K562 (cell line): ENCODE measurements around the gene KCNAB2. TPM values are rescaled to one million over a fixed set of nuclear protein-coding genes. Genes with fewer than 3 reads are reported as not detected.

Source experiments
- ATAC-seq: fragments of 200-7000 bp; cut with Tn5 transposase; 3 replicates; pipeline ENCODE4 v1.9.1; 2020; ENCODE audit warnings: moderate library complexity
- BruUV-seq: library from RNA; stranded (reverse); fragments of 400-500 nt; replicated peaks from 2 replicates; lab custom pipeline; 2021; lab: Mats Ljungman, UMichigan
- CTCF ChIA-PET: fragments of 300-600 bp; formaldehyde crosslinking; extraction: SDS; loops from one replicate; lab custom pipeline; 2021; ENCODE audit warnings: low intra/inter-chr PET ratio; lab: Yijun Ruan, JAX
- POLR2A ChIA-PET: fragments of 300-600, 350-650 bp; sonication (Branson Sonifier 250); formaldehyde crosslinking; extraction: SDS; loops from one replicate; lab custom pipeline; 2021; ENCODE audit warnings: antibody characterized with exemption, inconsistent platforms; lab: Yijun Ruan, JAX
- DNase-seq, 4 experiments: peaks; one replicate each; pipeline versions ENCODE4 v3.0.0 to v3.0.0-alpha.2; 2011 to 2018; ENCODE audit warnings: low spot score in 3 of 4, mixed read lengths in 3 of 4; ENCODE audit errors: extremely low read depth in 1 of 4
- FAIRE-seq: peaks from 2 replicates; lab custom pipeline; 2011; peaks lifted over from hg19 to GRCh38; lab: Jason Lieb, UNC
- H2AFZ ChIP-seq: 2 replicates; pipeline ENCODE4 v1.6.0; 2011; ENCODE audit warnings: low read depth, low read length, control low read depth, inconsistent platforms
- H3K27ac ChIP-seq: fragments of 200-600 bp; 3 replicates; pipeline ENCODE4 v1.8.0; 2011; ENCODE audit warnings: low read depth, mild to moderate bottlenecking, control low read depth, inconsistent platforms, low read length, moderate library complexity, mixed read lengths; ENCODE audit errors: extremely low read depth
- H3K27me3 ChIP-seq, 2 experiments: fragments of 300-600 bp in 1 of 2; 2 replicates in 1 of 2; 3 replicates in 1 of 2; pipeline versions ENCODE4 v1.6.0 to v1.8.0; 2011; ENCODE audit warnings: inconsistent platforms in 2 of 2, low read length in 2 of 2, mild to moderate bottlenecking in 1 of 2, mixed read lengths in 1 of 2, moderate library complexity in 1 of 2; ENCODE audit not compliant: control insufficient read depth in 2 of 2, insufficient read depth in 2 of 2
- H3K36me3 ChIP-seq: fragments of 300-600 bp; 3 replicates; pipeline ENCODE4 v1.8.0; 2011; ENCODE audit warnings: mild to moderate bottlenecking, low read length, inconsistent platforms; ENCODE audit not compliant: control insufficient read depth, insufficient read depth
- H3K4me1 ChIP-seq, 2 experiments: fragments of 200-600 bp in 1 of 2; replicated peaks in 1 of 2; 2 replicates in 1 of 2; 3 replicates in 1 of 2; pipeline versions ENCODE4 v1.5.1 to v1.8.0; 2011; ENCODE audit warnings: inconsistent platforms in 2 of 2, low read length in 2 of 2, mild to moderate bottlenecking in 1 of 2, mixed read lengths in 1 of 2, moderate library complexity in 1 of 2; ENCODE audit not compliant: control insufficient read depth in 2 of 2, insufficient read depth in 2 of 2
- H3K4me2 ChIP-seq: 2 replicates; pipeline ENCODE4 v1.6.1; 2011; ENCODE audit warnings: low read length, control low read depth, inconsistent platforms, mixed read lengths; ENCODE audit not compliant: insufficient read depth
- H3K4me3 ChIP-seq: fragments of 200-600 bp; sonication (generic), shearing (Covaris generic); 2 replicates; pipeline ENCODE4 v1.5.1; 2016; ENCODE audit warnings: control low read depth, inconsistent platforms
- H3K79me2 ChIP-seq: fragments of 200-600 bp; 3 replicates; pipeline ENCODE4 v1.8.0; 2011; ENCODE audit warnings: low read length, inconsistent platforms; ENCODE audit not compliant: control insufficient read depth, insufficient read depth
- H3K9ac ChIP-seq, 2 experiments: 2 replicates each; pipeline versions ENCODE4 v1.6.0 to v1.6.1; 2011; ENCODE audit warnings: low read depth in 2 of 2, low read length in 2 of 2, control low read depth in 1 of 2, inconsistent platforms in 1 of 2, mild to moderate bottlenecking in 1 of 2, mixed read lengths in 1 of 2; ENCODE audit not compliant: insufficient read depth in 1 of 2
- H3K9me1 ChIP-seq: one replicate; pipeline ENCODE4 v1.6.0; 2011; ENCODE audit warnings: inconsistent platforms, mild to moderate bottlenecking, low read length, moderate library complexity; ENCODE audit not compliant: control insufficient read depth, insufficient read depth
- H3K9me3 ChIP-seq: replicated peaks from 2 replicates; pipeline ENCODE4 v1.5.1; 2011; ENCODE audit warnings: low read depth, low read length, inconsistent platforms; ENCODE audit not compliant: control insufficient read depth, insufficient read depth
- H4K20me1 ChIP-seq: replicated peaks from 2 replicates; pipeline ENCODE4 v1.6.1; 2011; ENCODE audit warnings: low read length, inconsistent platforms, mixed read lengths; ENCODE audit not compliant: control insufficient read depth, insufficient read depth
- BACH1 ChIP-seq: fragments of 200-800 bp; sonication (Bioruptor generic); IDR thresholded peaks from 2 replicates; pipeline ENCODE4 v1.6.1; 2016; ENCODE audit warnings: missing genetic modification characterization, missing compliant biosample characterization
- CBX3 ChIP-seq, 2 experiments: IDR thresholded peaks; 1 replicate in 1 of 2; 2 replicates in 1 of 2; pipeline ENCODE4 v1.6.1; 2012; ENCODE audit warnings: inconsistent platforms in 2 of 2, low read length in 2 of 2, borderline replicate concordance in 1 of 2, control low read depth in 1 of 2
- KDM4B ChIP-seq, 2 experiments: fragments of 450-650 bp in 1 of 2; sonication (generic) in 1 of 2; IDR thresholded peaks; 2 replicates each; pipeline ENCODE4 v1.6.1; 2016 to 2017; ENCODE audit warnings: borderline replicate concordance in 2 of 2, antibody characterized with exemption in 1 of 2, low read depth in 1 of 2, mild to moderate bottlenecking in 1 of 2
- PTBP1 ChIP-seq: fragments of 200-400 bp; formaldehyde crosslinking; IDR thresholded peaks from 2 replicates; pipeline ENCODE4 v1.6.1; 2017; ENCODE audit warnings: low read depth, low read length
- ZNF655 ChIP-seq: fragments of 250-450 bp; sonication (Bioruptor Pico); IDR thresholded peaks from 2 replicates; pipeline ENCODE4 v1.5.0; 2021
- ZNF785 ChIP-seq: fragments of 250-450 bp; sonication (Bioruptor Pico); IDR thresholded peaks from 2 replicates; pipeline ENCODE4 v1.4.0; 2020; ENCODE audit warnings: mild to moderate bottlenecking
- WGBS: fragments of 100-300 bp; shearing (Covaris generic); methylation state at CpG from one replicate; pipeline ENCODE4 v1.1.6; 2016; ENCODE audit warnings: low coverage, mixed read lengths; ENCODE audit not compliant: insufficient coverage; ENCODE audit errors: missing lambda C conversion rate; 5-methylcytosine and 5-hydroxymethylcytosine counted together
- in situ Hi-C: fragments of 300-500 bp; cut with MboI; formaldehyde crosslinking; loops from 4 replicates; pipeline ENCODE4 v1.15.0; 2018; ENCODE audit warnings: inconsistent platforms, mixed read lengths
- intact Hi-C: fragments of 100-400 bp; cut with micrococcal nuclease; formaldehyde crosslinking; loops from 2 replicates; pipeline ENCODE4 v1.14.2; 2022
- polyA plus RNA-seq, 8 experiments: library from polyadenylated mRNA; depleted of rRNA in 4 of 8; stranded (reverse) in 5 of 8; unstranded in 3 of 8; fragments of >200 nt; fragmentation: Nextera tagmentation in 2 of 8; fragmentation: Illumina TruSeq in 1 of 8; extraction: Ambion mirVana in 2 of 8; extraction: Trizol in 1 of 8; gene quantifications; 2 replicates each; pipeline versions ENCODE4 v1.2.1 to v1.2.3, GENCODE V29; 2011 to 2014; ENCODE audit warnings: inconsistent platforms in 1 of 8, missing spikeins in 1 of 8
- total RNA-seq, 7 experiments: library from RNA; depleted of rRNA in 6 of 7; stranded (reverse); fragments of >200 nt in 6 of 7; fragmentation: Illumina TruSeq in 2 of 7; extraction: Trizol in 2 of 7; gene quantifications; 2 replicates each; pipeline versions ENCODE4 v1.2.1 to v1.2.3, GENCODE V29; 2011 to 2021; ENCODE audit warnings: low replicate concordance in 1 of 7

The KCNAB2 gene
- total and polyA plus RNA-seq, 9 of the 15 experiments (the other 6 are each of a cell fraction or from before 2014, with no cell fraction given): 1.8 to 15.8 (median 7.1) TPM

DNA sequence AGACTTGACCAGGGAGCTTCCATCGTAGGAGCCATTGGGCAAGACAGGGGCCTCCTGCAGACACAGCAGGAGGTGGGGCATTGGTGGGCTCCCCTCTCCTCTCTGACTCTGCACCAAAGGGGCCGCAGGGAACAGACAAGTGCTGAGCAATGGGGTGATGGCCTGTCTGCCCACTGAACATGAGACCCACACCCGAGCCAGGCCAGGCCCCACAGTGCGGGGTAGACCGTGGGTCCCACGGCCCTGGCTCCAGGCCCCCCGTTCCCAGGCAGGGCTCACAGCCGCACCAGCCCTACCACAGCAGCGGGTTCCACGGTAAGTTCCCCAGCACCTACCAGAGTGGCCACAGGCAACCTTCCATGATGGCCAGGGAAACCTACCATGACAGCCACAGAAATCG is 88.5 kb downstream of the KCNAB2 start:
- no peak for TF ChIP-seq ZNF785 (CRISPR knock-in tag)
- no peak for TF ChIP-seq BACH1 (tag)
- TF ChIP-seq CBX3 (IDR thresholded peaks at IDR 0.05; ENCODE audit: borderline replicate concordance in 1 of 2, low read length in 2 of 2): no peak
- TF ChIP-seq KDM4B (IDR thresholded peaks at IDR 0.05; ENCODE audit: borderline replicate concordance in 2 of 2, low read depth in 1 of 2): no peak
- TF ChIP-seq ZNF655: no peak
- TF ChIP-seq PTBP1: no peak
- peaks cover 0 to 10% of the 10 kb centered on the region in 2 experiments; a peak in 3 of 5 replicates for H3K4me1 ChIP-seq
- peaks cover 17% of the 10 kb centered on the region for H4K20me1 ChIP-seq
- no peaks in the 10 kb centered on the region for H3K36me3 ChIP-seq
- ATAC-seq (no peak), FAIRE-seq (no peak), DNase-seq (no peak)
- no peak overlapping the region for H3K4me2 ChIP-seq
- WGBS: 5% methylated on average over 11 of the region's 11 CpGs
- peaks cover 7% of the 10 kb centered on the region; the same call in 1 of the 2 replicates for H3K9me3 ChIP-seq
- no peaks in the 10 kb centered on the region for H3K9me1 ChIP-seq
- in situ Hi-C loops: no loop called here
- no peak overlapping the region for H3K9ac ChIP-seq
- no peak overlapping the region for H3K4me3 ChIP-seq
- ChIA-PET POLR2A (no interaction called here), CTCF (no interaction called here)
- intact Hi-C loops: no loop called here
- no peak overlapping the region for H3K27ac ChIP-seq
- BruUV-seq: no TSS peak
- no peaks in the 10 kb centered on the region for H3K79me2 ChIP-seq
- no peak overlapping the region for H2AFZ ChIP-seq
- peaks cover 56 to 89% of the 10 kb centered on the region in 2 experiments; a peak in 4 of 5 replicates for H3K27me3 ChIP-seq
